K562 (cell line): Measurements from ENCODE around the gene EXOC4. TPM values are rescaled to one million over a fixed set of nuclear protein-coding genes. Genes with fewer than 3 reads are reported as not detected.

Source experiments
- ATAC-seq: fragments of 200-7000 bp; cut with Tn5 transposase; 3 replicates; pipeline ENCODE4 v1.9.1; 2020; ENCODE audit warnings: moderate library complexity
- BruUV-seq: library from RNA; stranded (reverse); fragments of 400-500 nt; replicated peaks from 2 replicates; lab custom pipeline; 2021; lab: Mats Ljungman, UMichigan
- CTCF ChIA-PET: fragments of 300-600 bp; formaldehyde crosslinking; extraction: SDS; loops from one replicate; lab custom pipeline; 2021; ENCODE audit warnings: low intra/inter-chr PET ratio; lab: Yijun Ruan, JAX
- POLR2A ChIA-PET: fragments of 300-600, 350-650 bp; sonication (Branson Sonifier 250); formaldehyde crosslinking; extraction: SDS; loops from one replicate; lab custom pipeline; 2021; ENCODE audit warnings: antibody characterized with exemption, inconsistent platforms; lab: Yijun Ruan, JAX
- DNase-seq, 4 experiments: peaks; one replicate each; pipeline versions ENCODE4 v3.0.0 to v3.0.0-alpha.2; 2011 to 2018; ENCODE audit warnings: low spot score in 3 of 4, mixed read lengths in 3 of 4; ENCODE audit errors: extremely low read depth in 1 of 4
- FAIRE-seq: peaks from 2 replicates; lab custom pipeline; 2011; peaks lifted over from hg19 to GRCh38; lab: Jason Lieb, UNC
- H2AFZ ChIP-seq: 2 replicates; pipeline ENCODE4 v1.6.0; 2011; ENCODE audit warnings: low read depth, low read length, control low read depth, inconsistent platforms
- H3K27ac ChIP-seq: fragments of 200-600 bp; 3 replicates; pipeline ENCODE4 v1.8.0; 2011; ENCODE audit warnings: low read depth, mild to moderate bottlenecking, control low read depth, inconsistent platforms, low read length, moderate library complexity, mixed read lengths; ENCODE audit errors: extremely low read depth
- H3K27me3 ChIP-seq, 2 experiments: fragments of 300-600 bp in 1 of 2; 2 replicates in 1 of 2; 3 replicates in 1 of 2; pipeline versions ENCODE4 v1.6.0 to v1.8.0; 2011; ENCODE audit warnings: inconsistent platforms in 2 of 2, low read length in 2 of 2, mild to moderate bottlenecking in 1 of 2, mixed read lengths in 1 of 2, moderate library complexity in 1 of 2; ENCODE audit not compliant: control insufficient read depth in 2 of 2, insufficient read depth in 2 of 2
- H3K36me3 ChIP-seq: fragments of 300-600 bp; 3 replicates; pipeline ENCODE4 v1.8.0; 2011; ENCODE audit warnings: mild to moderate bottlenecking, low read length, inconsistent platforms; ENCODE audit not compliant: control insufficient read depth, insufficient read depth
- H3K4me1 ChIP-seq, 2 experiments: fragments of 200-600 bp in 1 of 2; replicated peaks in 1 of 2; 2 replicates in 1 of 2; 3 replicates in 1 of 2; pipeline versions ENCODE4 v1.5.1 to v1.8.0; 2011; ENCODE audit warnings: inconsistent platforms in 2 of 2, low read length in 2 of 2, mild to moderate bottlenecking in 1 of 2, mixed read lengths in 1 of 2, moderate library complexity in 1 of 2; ENCODE audit not compliant: control insufficient read depth in 2 of 2, insufficient read depth in 2 of 2
- H3K4me2 ChIP-seq: 2 replicates; pipeline ENCODE4 v1.6.1; 2011; ENCODE audit warnings: low read length, control low read depth, inconsistent platforms, mixed read lengths; ENCODE audit not compliant: insufficient read depth
- H3K4me3 ChIP-seq: fragments of 200-600 bp; sonication (generic), shearing (Covaris generic); 2 replicates; pipeline ENCODE4 v1.5.1; 2016; ENCODE audit warnings: control low read depth, inconsistent platforms
- H3K79me2 ChIP-seq: fragments of 200-600 bp; 3 replicates; pipeline ENCODE4 v1.8.0; 2011; ENCODE audit warnings: low read length, inconsistent platforms; ENCODE audit not compliant: control insufficient read depth, insufficient read depth
- H3K9ac ChIP-seq, 2 experiments: 2 replicates each; pipeline versions ENCODE4 v1.6.0 to v1.6.1; 2011; ENCODE audit warnings: low read depth in 2 of 2, low read length in 2 of 2, control low read depth in 1 of 2, inconsistent platforms in 1 of 2, mild to moderate bottlenecking in 1 of 2, mixed read lengths in 1 of 2; ENCODE audit not compliant: insufficient read depth in 1 of 2
- H3K9me1 ChIP-seq: one replicate; pipeline ENCODE4 v1.6.0; 2011; ENCODE audit warnings: inconsistent platforms, mild to moderate bottlenecking, low read length, moderate library complexity; ENCODE audit not compliant: control insufficient read depth, insufficient read depth
- H3K9me3 ChIP-seq: replicated peaks from 2 replicates; pipeline ENCODE4 v1.5.1; 2011; ENCODE audit warnings: low read depth, low read length, inconsistent platforms; ENCODE audit not compliant: control insufficient read depth, insufficient read depth
- H4K20me1 ChIP-seq: replicated peaks from 2 replicates; pipeline ENCODE4 v1.6.1; 2011; ENCODE audit warnings: low read length, inconsistent platforms, mixed read lengths; ENCODE audit not compliant: control insufficient read depth, insufficient read depth
- CBFA2T3 ChIP-seq: fragments of 450-650 bp; IDR thresholded peaks from 2 replicates; pipeline ENCODE4 v1.6.1; 2017
- FOXA3 ChIP-seq, 2 experiments: fragments of 450-650 bp in 1 of 2; sonication (generic) in 1 of 2; formaldehyde crosslinking; IDR thresholded peaks in 1 of 2; conservative IDR thresholded peaks in 1 of 2; 2 replicates each; pipeline versions ENCODE4 v1.4.0 to v1.8.0; 2020 to 2022; ENCODE audit warnings: mild to moderate bottlenecking in 2 of 2, missing genetic modification reagents in 1 of 2
- HLTF ChIP-seq: fragments of 450-650 bp; IDR thresholded peaks from 2 replicates; pipeline ENCODE4 v1.6.1; 2016
- RAD21 ChIP-seq, 2 experiments: fragments of 250-450 bp in 1 of 2; fragments of 450-650 bp in 1 of 2; sonication (Bioruptor Pico) in 1 of 2; formaldehyde crosslinking in 1 of 2; IDR thresholded peaks in 1 of 2; conservative IDR thresholded peaks in 1 of 2; 2 replicates each; pipeline versions ENCODE4 v1.4.0 to v1.8.0; 2020 to 2022; ENCODE audit warnings: mild to moderate bottlenecking in 2 of 2, moderate library complexity in 1 of 2
- RCOR1 ChIP-seq, 2 experiments: IDR thresholded peaks; 2 replicates each; pipeline ENCODE4 v1.6.1; 2012; ENCODE audit warnings: low read depth in 2 of 2, low read length in 2 of 2, borderline replicate concordance in 1 of 2, improper control_type of control experiment in 1 of 2
- SIN3A ChIP-seq, 2 experiments: fragments of 150-350 bp in 1 of 2; IDR thresholded peaks; 2 replicates each; pipeline ENCODE4 v1.6.1; 2011 to 2016; ENCODE audit warnings: borderline replicate concordance in 2 of 2, low read depth in 2 of 2, low read length in 2 of 2, mild to moderate bottlenecking in 2 of 2, moderate library complexity in 2 of 2; ENCODE audit not compliant: control insufficient read depth in 1 of 2
- SLC30A9 ChIP-seq: fragments of 250-450 bp; sonication (Bioruptor Pico); IDR thresholded peaks from 2 replicates; pipeline ENCODE4 v1.8.0; 2022; ENCODE audit warnings: mild to moderate bottlenecking, moderate library complexity
- TCF3 ChIP-seq: sonication (generic); formaldehyde crosslinking; IDR thresholded peaks from 2 replicates; pipeline ENCODE4 v1.4.0; 2020; ENCODE audit warnings: mild to moderate bottlenecking, missing genetic modification reagents
- WGBS: fragments of 100-300 bp; shearing (Covaris generic); methylation state at CpG from one replicate; pipeline ENCODE4 v1.1.6; 2016; ENCODE audit warnings: low coverage, mixed read lengths; ENCODE audit not compliant: insufficient coverage; ENCODE audit errors: missing lambda C conversion rate; 5-methylcytosine and 5-hydroxymethylcytosine counted together
- in situ Hi-C: fragments of 300-500 bp; cut with MboI; formaldehyde crosslinking; loops from 4 replicates; pipeline ENCODE4 v1.15.0; 2018; ENCODE audit warnings: inconsistent platforms, mixed read lengths
- intact Hi-C: fragments of 100-400 bp; cut with micrococcal nuclease; formaldehyde crosslinking; loops from 2 replicates; pipeline ENCODE4 v1.14.2; 2022
- polyA plus RNA-seq, 8 experiments: library from polyadenylated mRNA; depleted of rRNA in 4 of 8; stranded (reverse) in 5 of 8; unstranded in 3 of 8; fragments of >200 nt; fragmentation: Nextera tagmentation in 2 of 8; fragmentation: Illumina TruSeq in 1 of 8; extraction: Ambion mirVana in 2 of 8; extraction: Trizol in 1 of 8; gene quantifications; 2 replicates each; pipeline versions ENCODE4 v1.2.1 to v1.2.3, GENCODE V29; 2011 to 2014; ENCODE audit warnings: inconsistent platforms in 1 of 8, missing spikeins in 1 of 8
- total RNA-seq, 7 experiments: library from RNA; depleted of rRNA in 6 of 7; stranded (reverse); fragments of >200 nt in 6 of 7; fragmentation: Illumina TruSeq in 2 of 7; extraction: Trizol in 2 of 7; gene quantifications; 2 replicates each; pipeline versions ENCODE4 v1.2.1 to v1.2.3, GENCODE V29; 2011 to 2021; ENCODE audit warnings: low replicate concordance in 1 of 7
- TF ChIP-seq, protein P1 (sequence below): fragments of 250-450 bp; sonication (Bioruptor Pico); IDR thresholded peaks from 2 replicates; pipeline ENCODE4 v1.8.0; 2021; ENCODE audit warnings: borderline replicate concordance, mild to moderate bottlenecking, moderate library complexity; ENCODE audit not compliant: poor library complexity, severe bottlenecking
- TF ChIP-seq, protein P2 (sequence below), 2 experiments: fragments of 250-450 bp in 1 of 2; fragments of 450-650 bp in 1 of 2; sonication (Bioruptor Pico) in 1 of 2; IDR thresholded peaks; 2 replicates each; pipeline versions ENCODE4 v1.6.1 to v1.8.0; 2016 to 2021; ENCODE audit warnings: mild to moderate bottlenecking in 2 of 2, moderate library complexity in 2 of 2, missing compliant biosample characterization in 1 of 2, missing genetic modification characterization in 1 of 2
- TF ChIP-seq, protein P3 (sequence below): sonication (generic); formaldehyde crosslinking; IDR thresholded peaks from 2 replicates; pipeline ENCODE4 v1.8.1; 2023; ENCODE audit warnings: mild to moderate bottlenecking, missing genetic modification reagents, moderate library complexity

Gene EXOC4
- total and polyA plus RNA-seq, 9 of the 15 experiments (the other 6 are each of a cell fraction or from before 2014, with no cell fraction given), result 18.5 to 73.1 (median 46.6) TPM

DNA sequence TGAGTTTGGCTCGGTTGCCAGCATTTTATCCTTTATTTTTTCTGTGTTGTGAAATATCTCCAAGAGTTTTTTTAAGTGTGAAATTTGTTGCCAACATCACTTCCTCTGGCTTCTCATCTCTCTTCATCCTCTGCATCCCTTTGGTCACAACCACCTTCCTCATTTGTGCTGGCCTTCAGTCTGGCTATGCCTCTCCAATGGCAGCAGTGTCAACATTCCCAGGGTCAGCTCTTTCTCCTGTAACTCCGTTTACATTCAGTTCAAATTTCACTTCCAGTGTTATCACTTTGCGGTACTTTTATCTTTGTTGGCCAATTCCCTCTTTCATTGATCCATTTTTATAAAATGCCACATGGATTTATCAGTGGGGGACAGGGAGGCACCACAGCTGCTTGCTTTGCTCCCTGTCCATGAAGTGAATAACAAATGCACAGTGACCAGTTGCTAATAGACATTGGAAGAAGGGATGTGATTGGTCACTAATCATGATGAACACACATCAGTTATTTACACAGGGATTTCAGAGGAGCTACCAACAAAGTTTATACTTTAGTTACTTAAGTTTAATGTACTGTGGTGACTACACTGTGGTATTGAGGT, 562.8 kb downstream of the EXOC4 start:
- H2AFZ ChIP-seq, result no peak overlapping the region
- H3K4me3 ChIP-seq, result no peak overlapping the region
- H3K9me1 ChIP-seq, result no peaks in the 10 kb centered on the region
- H3K9me3 ChIP-seq, result no peaks in the 10 kb centered on the region
- 13% methylated on average over 3 of the region's 3 CpGs for whole genome bisulfite sequencing
- no peak overlapping the region for H3K4me2 ChIP-seq
- ATAC-seq (no peak), FAIRE-seq (no peak), DNase-seq (no peak)
- H3K9ac ChIP-seq, result 0 out of 4 replicates have a peak overlapping the region, but pooled peaks of 1 of the 2 experiments have one; percentile 8
- H3K4me1 ChIP-seq, result no peaks in the 10 kb centered on the region; a peak in 1 of 5 replicates
- H3K27ac ChIP-seq, result no peak overlapping the region
- intact Hi-C loops (no loop called here), in situ Hi-C loops (no loop called here)
- BruUV-seq, result no TSS peak
- no peaks in the 10 kb centered on the region for H3K79me2 ChIP-seq
- no peaks in the 10 kb centered on the region for H4K20me1 ChIP-seq
- H3K27me3 ChIP-seq, result no peaks in the 10 kb centered on the region
- CTCF ChIA-PET, result no interaction called here
- POLR2A ChIA-PET, result no interaction called here
- TF ChIP-seq, protein P1, sequence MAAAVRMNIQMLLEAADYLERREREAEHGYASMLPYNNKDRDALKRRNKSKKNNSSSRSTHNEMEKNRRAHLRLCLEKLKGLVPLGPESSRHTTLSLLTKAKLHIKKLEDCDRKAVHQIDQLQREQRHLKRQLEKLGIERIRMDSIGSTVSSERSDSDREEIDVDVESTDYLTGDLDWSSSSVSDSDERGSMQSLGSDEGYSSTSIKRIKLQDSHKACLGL (CRISPR knock-in tag), result no peak
- TF ChIP-seq, protein P2, sequence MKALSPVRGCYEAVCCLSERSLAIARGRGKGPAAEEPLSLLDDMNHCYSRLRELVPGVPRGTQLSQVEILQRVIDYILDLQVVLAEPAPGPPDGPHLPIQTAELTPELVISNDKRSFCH (CRISPR knock-in tag; IDR thresholded peaks at IDR 0.05), result no peak
- TF ChIP-seq, protein P2 (tag; IDR thresholded peaks at IDR 0.05), result peak; percentile 90
- TF ChIP-seq SLC30A9 (CRISPR knock-in tag), result no peak
- 0 out of 2 replicates have a peak, but pooled peaks have one; percentile 20 for TF ChIP-seq CBFA2T3
- TF ChIP-seq SIN3A (IDR thresholded peaks at IDR 0.05; ENCODE audit: borderline replicate concordance in 2 of 2, control insufficient read depth in 1 of 2, low read depth in 2 of 2, low read length in 2 of 2), result no peak
- TF ChIP-seq FOXA3 (CRISPR knock-in tag; conservative IDR thresholded peaks at IDR 0.05 in 1 of 2, IDR thresholded peaks at IDR 0.05 in 1 of 2), result peak; percentile 31 to 76; a peak in 3 of 4 replicates
- no peak for TF ChIP-seq HLTF
- no peak for TF ChIP-seq RCOR1 (IDR thresholded peaks at IDR 0.05; ENCODE audit: borderline replicate concordance in 1 of 2, low read depth in 2 of 2, low read length in 2 of 2)
- peak; percentile 9; the same call in 1 of the 2 replicates for TF ChIP-seq TCF3 (CRISPR knock-in tag)
- TF ChIP-seq, protein P3, sequence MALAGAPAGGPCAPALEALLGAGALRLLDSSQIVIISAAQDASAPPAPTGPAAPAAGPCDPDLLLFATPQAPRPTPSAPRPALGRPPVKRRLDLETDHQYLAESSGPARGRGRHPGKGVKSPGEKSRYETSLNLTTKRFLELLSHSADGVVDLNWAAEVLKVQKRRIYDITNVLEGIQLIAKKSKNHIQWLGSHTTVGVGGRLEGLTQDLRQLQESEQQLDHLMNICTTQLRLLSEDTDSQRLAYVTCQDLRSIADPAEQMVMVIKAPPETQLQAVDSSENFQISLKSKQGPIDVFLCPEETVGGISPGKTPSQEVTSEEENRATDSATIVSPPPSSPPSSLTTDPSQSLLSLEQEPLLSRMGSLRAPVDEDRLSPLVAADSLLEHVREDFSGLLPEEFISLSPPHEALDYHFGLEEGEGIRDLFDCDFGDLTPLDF (CRISPR knock-in tag), result no peak
- TF ChIP-seq RAD21 (CRISPR knock-in tag; conservative IDR thresholded peaks at IDR 0.05 in 1 of 2, IDR thresholded peaks at IDR 0.05 in 1 of 2), result no peak
- TF ChIP-seq, all 486 proteins: peak for 4
- no peaks in the 10 kb centered on the region for H3K36me3 ChIP-seq
